ENCODE results near the gene IQCM.

GRCh38 chr4:149728444-149728843, 87.2 kb downstream of the IQCM start:
- TF ChIP-seq SUZ12 (IDR thresholded peaks at IDR 0.05; ENCODE audit: extremely low read depth, insufficient read depth, insufficient read length) (no peak), ZNF274 (IDR thresholded peaks at IDR 0.05; ENCODE audit: low read depth, low read length) (no peak), YY1 (IDR thresholded peaks at IDR 0.05; ENCODE audit: insufficient read depth, insufficient read length) (no peak)

Data from NT2/D1 (cell line).